GM10248 (cell line): Measurements from ENCODE around the gene CALN1.

ENCODE experiments used
- CTCF ChIA-PET: fragments of 300-600 bp; sonication (Branson Sonifier 250); formaldehyde crosslinking; extraction: SDS; loops from one replicate; lab custom pipeline; 2021; ENCODE audit warnings: antibody characterized with exemption; lab: Yijun Ruan, JAX
- POLR2A ChIA-PET: fragments of 350-650 bp; sonication (Branson Sonifier 250); formaldehyde crosslinking; extraction: SDS; loops from one replicate; lab custom pipeline; 2020; ENCODE audit warnings: antibody characterized with exemption; lab: Yijun Ruan, JAX
- DNase-seq: peaks from one replicate; pipeline ENCODE4 v3.0.0; 2012; ENCODE audit errors: extremely low spot score
- CTCF ChIP-seq: IDR thresholded peaks from 2 replicates; pipeline ENCODE4 v1.5.1; 2012; ENCODE audit warnings: mild to moderate bottlenecking, low read depth; ENCODE audit errors: extremely low read depth, missing control alignments, control extremely low read depth

Gene CALN1

DNA sequence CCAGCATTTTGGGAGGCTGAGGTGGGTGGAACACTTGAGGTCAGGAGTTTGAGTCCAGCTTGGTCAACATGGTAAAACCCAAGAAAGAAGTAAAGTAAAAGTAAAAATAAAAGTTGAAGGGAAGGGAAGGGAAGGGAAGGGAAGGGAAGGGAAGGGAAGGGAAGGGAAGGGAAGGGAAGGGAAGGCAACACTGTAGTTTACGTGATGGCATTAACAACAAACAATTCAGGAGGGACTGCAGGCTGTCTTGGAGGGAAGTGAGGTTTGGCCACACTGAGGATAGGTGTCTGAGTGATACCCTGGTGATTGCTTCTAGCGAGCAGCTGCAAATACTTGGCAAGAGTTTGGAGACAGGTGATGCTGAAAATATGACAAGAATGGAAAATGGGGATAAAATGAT is 298.0 kb downstream of the CALN1 start:
- no peak for DNase-seq
- no peak for TF ChIP-seq CTCF
- ChIA-PET POLR2A (no interaction called here), CTCF (no interaction called here)

DNA sequence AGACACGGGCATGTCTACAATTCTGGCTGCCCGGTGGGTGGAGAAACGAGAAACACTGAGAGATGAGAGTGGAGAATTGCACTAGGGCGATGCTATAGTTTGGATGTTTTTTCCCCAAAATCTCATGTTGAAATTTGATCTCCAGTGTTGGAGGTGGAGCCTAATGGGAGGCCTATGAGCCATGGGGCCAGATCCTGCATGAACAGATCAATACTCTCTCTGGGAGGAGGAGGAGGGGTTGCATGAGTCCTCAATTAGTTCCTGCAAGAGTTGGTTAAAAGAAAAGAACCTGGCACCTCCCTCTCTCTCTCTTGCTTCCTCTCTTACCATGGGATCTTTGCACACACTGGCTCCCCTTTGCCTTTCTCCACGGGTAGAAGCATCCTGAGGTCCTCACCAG is 299.1 kb downstream of the CALN1 start:
- TF ChIP-seq CTCF = no peak
- POLR2A ChIA-PET = no interaction called here
- DNase-seq = no peak
- CTCF ChIA-PET = no interaction called here

GRCh38 chr7:72112530-72112929 is 299.6 kb downstream of the CALN1 start:
- ChIA-PET CTCF (no interaction called here), POLR2A (no interaction called here)
- TF ChIP-seq CTCF = no peak
- no peak for DNase-seq

- no peak for DNase-seq
- TF ChIP-seq CTCF = no peak
- ChIA-PET POLR2A (no interaction called here), CTCF (no interaction called here)
Measured at GRCh38 chr7:72111086-72111485, 301.1 kb downstream of the CALN1 start.

- ChIA-PET CTCF (interaction anchor here (0.9 to 1.1 kb wide), 2 partner anchors 10 to 13 kb away, joined by 3 to 4 read pairs; no protein-coding TSS in a partner anchor), POLR2A (no interaction called here)
- no peak for DNase-seq
- no peak for TF ChIP-seq CTCF
Measured at GRCh38 chr7:72109566-72109965, 302.6 kb downstream of the CALN1 start.

DNA sequence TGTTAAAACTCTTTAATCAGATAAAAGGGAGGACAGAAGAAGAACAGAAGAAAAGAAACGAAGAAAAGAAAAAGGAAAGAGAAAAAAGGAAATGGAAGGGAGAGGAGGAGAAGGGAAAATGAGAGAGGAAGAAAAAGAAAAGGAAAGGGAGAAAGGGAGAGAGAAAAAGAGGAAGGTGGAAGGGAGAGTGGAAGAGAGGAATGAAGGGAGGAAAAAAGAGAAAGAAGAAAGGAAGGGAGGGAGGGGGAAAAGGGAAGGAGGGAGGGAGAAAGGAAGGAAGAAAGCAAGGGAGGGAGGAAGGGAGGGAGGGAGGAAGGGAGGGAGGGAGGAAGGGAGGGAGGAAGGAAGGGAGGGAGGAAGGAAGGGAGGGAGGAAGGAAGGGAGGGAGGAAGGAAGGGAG is 305.7 kb downstream of the CALN1 start:
- CTCF ChIA-PET = no interaction called here
- POLR2A ChIA-PET = no interaction called here
- DNase-seq = no peak
- TF ChIP-seq CTCF = no peak

GRCh38 chr7:72101444-72101843 is 310.7 kb downstream of the CALN1 start:
- no peak for TF ChIP-seq CTCF
- no peak for DNase-seq
- POLR2A ChIA-PET = no interaction called here
- CTCF ChIA-PET = interaction anchor here (0.8 kb wide), 1 partner anchor 17 kb away, joined by 3 read pairs; no protein-coding TSS in a partner anchor
